WTC11 (cell line): Measurements from ENCODE around the gene S100A8.

Experiments used
- ZNF263 ChIP-seq: sonication (generic); formaldehyde crosslinking; IDR thresholded peaks from 2 replicates; pipeline ENCODE4 v1.8.1; 2022; ENCODE audit warnings: low read depth, mild to moderate bottlenecking, moderate library complexity, missing genetic modification reagents
- TF ChIP-seq, protein P1 (sequence below): fragments of 200-600 bp; IDR thresholded peaks from 2 replicates; pipeline ENCODE4 v1.8.0; 2022; ENCODE audit warnings: antibody characterized with exemption

DNA sequence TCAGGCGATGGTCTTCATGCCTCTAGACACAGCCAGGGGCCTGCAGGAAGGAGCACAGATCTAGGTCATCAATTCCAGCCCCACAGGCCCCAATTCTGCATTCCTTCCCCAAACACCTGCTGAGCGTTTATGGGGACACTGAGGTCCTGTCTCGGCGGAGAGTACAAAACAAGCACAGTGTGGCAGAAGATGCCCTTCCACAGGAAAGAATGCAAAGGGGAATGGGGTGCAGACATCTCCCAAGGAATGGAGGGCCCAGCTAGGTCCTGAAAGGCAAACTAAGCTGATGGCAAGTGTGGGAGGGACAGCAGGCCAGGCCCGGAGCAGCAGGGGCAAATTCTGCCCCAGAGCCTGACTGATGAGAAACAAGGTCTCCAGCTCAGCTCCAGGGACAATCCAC lies 3.5 kb upstream of the S100A8 start:
- TF ChIP-seq, protein P1, sequence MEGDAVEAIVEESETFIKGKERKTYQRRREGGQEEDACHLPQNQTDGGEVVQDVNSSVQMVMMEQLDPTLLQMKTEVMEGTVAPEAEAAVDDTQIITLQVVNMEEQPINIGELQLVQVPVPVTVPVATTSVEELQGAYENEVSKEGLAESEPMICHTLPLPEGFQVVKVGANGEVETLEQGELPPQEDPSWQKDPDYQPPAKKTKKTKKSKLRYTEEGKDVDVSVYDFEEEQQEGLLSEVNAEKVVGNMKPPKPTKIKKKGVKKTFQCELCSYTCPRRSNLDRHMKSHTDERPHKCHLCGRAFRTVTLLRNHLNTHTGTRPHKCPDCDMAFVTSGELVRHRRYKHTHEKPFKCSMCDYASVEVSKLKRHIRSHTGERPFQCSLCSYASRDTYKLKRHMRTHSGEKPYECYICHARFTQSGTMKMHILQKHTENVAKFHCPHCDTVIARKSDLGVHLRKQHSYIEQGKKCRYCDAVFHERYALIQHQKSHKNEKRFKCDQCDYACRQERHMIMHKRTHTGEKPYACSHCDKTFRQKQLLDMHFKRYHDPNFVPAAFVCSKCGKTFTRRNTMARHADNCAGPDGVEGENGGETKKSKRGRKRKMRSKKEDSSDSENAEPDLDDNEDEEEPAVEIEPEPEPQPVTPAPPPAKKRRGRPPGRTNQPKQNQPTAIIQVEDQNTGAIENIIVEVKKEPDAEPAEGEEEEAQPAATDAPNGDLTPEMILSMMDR, result no peak
- TF ChIP-seq ZNF263, result no peak
